HL-60 (cell line): ENCODE measurements around the gene TRDN.
"Not testable (repeated sequence)": the region's sequence is repeated elsewhere in the genome, so short reads cannot be mapped to it uniquely, and the experiment has no call there.

ENCODE experiments used
- DNase-seq, 2 experiments: peaks; one replicate each; pipeline ENCODE4 v3.0.0-alpha.2; 2010 to 2020; ENCODE audit warnings: low read depth in 1 of 2, low spot score in 1 of 2
- H3K27ac ChIP-seq: fragments of 250-450 bp; sonication (Bioruptor Pico); replicated peaks from 2 replicates; pipeline ENCODE4 v1.5.1; 2020; ENCODE audit warnings: mild to moderate bottlenecking, moderate library complexity
- H3K27me3 ChIP-seq: fragments of 250-450 bp; sonication (Bioruptor Pico); 2 replicates; pipeline ENCODE4 v1.5.1; 2021; ENCODE audit warnings: mild to moderate bottlenecking, moderate library complexity; ENCODE audit not compliant: insufficient read depth, poor library complexity, severe bottlenecking
- H3K4me3 ChIP-seq: replicated peaks from 2 replicates; pipeline ENCODE4 v1.5.1; 2011; ENCODE audit warnings: mild to moderate bottlenecking, control low read depth, low read length; ENCODE audit not compliant: insufficient read depth
- GABPA ChIP-seq: IDR thresholded peaks from 2 replicates; pipeline ENCODE4 v1.6.1; 2012; ENCODE audit warnings: low read depth
- POLR2AphosphoS5 ChIP-seq: IDR thresholded peaks from 2 replicates; pipeline ENCODE4 v1.6.1; 2012; ENCODE audit warnings: low read depth
- SPI1 ChIP-seq: IDR thresholded peaks from 2 replicates; pipeline ENCODE4 v1.6.1; 2012; ENCODE audit warnings: low read depth, mild to moderate bottlenecking, borderline replicate concordance
- TF ChIP-seq, protein P1 (sequence below): IDR thresholded peaks from 2 replicates; pipeline ENCODE4 v1.6.1; 2012; ENCODE audit warnings: low read depth; ENCODE audit not compliant: insufficient replicate concordance
- TF ChIP-seq, protein P2 (sequence below): IDR thresholded peaks from one replicate; pipeline ENCODE4 v1.5.1; 2011; ENCODE audit warnings: low read length, control low read depth, inconsistent platforms; ENCODE audit not compliant: insufficient read depth

Gene TRDN

DNA sequence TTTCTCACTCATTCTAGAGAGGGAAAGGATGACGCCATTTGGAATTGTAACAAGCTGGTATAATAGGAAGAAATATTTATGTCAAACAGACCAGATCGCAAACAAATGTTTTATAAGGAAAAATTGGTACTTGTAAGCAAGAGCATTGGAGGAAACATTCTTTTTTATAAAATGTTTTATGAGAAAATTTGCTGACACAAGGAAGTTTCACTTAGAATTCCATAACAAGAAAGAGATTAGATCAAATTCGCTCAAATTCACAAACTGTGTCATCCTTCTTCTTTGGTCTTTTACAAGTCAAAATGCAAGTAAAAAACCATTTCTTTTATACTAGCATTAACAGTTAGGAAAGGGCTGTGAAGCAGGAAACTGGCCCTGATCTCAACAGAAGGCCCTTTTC lies 179.9 kb downstream of the TRDN start:
- no peak for DNase-seq
- Histone ChIP-seq H3K27me3 (no peaks in the 10 kb centered on the region), H3K4me3 (no peak overlapping the region), H3K27ac (no peak overlapping the region)
- TF ChIP-seq, protein P1, sequence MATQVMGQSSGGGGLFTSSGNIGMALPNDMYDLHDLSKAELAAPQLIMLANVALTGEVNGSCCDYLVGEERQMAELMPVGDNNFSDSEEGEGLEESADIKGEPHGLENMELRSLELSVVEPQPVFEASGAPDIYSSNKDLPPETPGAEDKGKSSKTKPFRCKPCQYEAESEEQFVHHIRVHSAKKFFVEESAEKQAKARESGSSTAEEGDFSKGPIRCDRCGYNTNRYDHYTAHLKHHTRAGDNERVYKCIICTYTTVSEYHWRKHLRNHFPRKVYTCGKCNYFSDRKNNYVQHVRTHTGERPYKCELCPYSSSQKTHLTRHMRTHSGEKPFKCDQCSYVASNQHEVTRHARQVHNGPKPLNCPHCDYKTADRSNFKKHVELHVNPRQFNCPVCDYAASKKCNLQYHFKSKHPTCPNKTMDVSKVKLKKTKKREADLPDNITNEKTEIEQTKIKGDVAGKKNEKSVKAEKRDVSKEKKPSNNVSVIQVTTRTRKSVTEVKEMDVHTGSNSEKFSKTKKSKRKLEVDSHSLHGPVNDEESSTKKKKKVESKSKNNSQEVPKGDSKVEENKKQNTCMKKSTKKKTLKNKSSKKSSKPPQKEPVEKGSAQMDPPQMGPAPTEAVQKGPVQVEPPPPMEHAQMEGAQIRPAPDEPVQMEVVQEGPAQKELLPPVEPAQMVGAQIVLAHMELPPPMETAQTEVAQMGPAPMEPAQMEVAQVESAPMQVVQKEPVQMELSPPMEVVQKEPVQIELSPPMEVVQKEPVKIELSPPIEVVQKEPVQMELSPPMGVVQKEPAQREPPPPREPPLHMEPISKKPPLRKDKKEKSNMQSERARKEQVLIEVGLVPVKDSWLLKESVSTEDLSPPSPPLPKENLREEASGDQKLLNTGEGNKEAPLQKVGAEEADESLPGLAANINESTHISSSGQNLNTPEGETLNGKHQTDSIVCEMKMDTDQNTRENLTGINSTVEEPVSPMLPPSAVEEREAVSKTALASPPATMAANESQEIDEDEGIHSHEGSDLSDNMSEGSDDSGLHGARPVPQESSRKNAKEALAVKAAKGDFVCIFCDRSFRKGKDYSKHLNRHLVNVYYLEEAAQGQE: no peak
- no peak for TF ChIP-seq SPI1
- TF ChIP-seq, protein P2, sequence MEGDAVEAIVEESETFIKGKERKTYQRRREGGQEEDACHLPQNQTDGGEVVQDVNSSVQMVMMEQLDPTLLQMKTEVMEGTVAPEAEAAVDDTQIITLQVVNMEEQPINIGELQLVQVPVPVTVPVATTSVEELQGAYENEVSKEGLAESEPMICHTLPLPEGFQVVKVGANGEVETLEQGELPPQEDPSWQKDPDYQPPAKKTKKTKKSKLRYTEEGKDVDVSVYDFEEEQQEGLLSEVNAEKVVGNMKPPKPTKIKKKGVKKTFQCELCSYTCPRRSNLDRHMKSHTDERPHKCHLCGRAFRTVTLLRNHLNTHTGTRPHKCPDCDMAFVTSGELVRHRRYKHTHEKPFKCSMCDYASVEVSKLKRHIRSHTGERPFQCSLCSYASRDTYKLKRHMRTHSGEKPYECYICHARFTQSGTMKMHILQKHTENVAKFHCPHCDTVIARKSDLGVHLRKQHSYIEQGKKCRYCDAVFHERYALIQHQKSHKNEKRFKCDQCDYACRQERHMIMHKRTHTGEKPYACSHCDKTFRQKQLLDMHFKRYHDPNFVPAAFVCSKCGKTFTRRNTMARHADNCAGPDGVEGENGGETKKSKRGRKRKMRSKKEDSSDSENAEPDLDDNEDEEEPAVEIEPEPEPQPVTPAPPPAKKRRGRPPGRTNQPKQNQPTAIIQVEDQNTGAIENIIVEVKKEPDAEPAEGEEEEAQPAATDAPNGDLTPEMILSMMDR: no peak
- no peak for TF ChIP-seq GABPA
- no peak for TF ChIP-seq POLR2AphosphoS5

GRCh38 chr6:123454448-123454847 lies 182.3 kb downstream of the TRDN start:
- Histone ChIP-seq H3K4me3 (no peak overlapping the region), H3K27me3 (no peaks in the 10 kb centered on the region), H3K27ac (no peak overlapping the region)
- no peak for DNase-seq
- TF ChIP-seq, protein P2: no peak
- TF ChIP-seq, protein P1: no peak
- TF ChIP-seq SPI1 (no peak), POLR2AphosphoS5 (no peak), GABPA (no peak)

- not testable (repeated sequence) for H3K4me3 ChIP-seq, H3K27me3 ChIP-seq, H3K27ac ChIP-seq, DNase-seq
Observed at GRCh38 chr6:123453071-123453470, 183.7 kb downstream of the TRDN start.

GRCh38 chr6:123448306-123448884 lies 188.4 kb downstream of the TRDN start:
- DNase-seq: no peak
- Histone ChIP-seq H3K27ac (no peak overlapping the region), H3K4me3 (no peak overlapping the region), H3K27me3 (no peaks in the 10 kb centered on the region)
- TF ChIP-seq GABPA: no peak
- TF ChIP-seq, protein P2: no peak
- TF ChIP-seq SPI1: no peak
- TF ChIP-seq, protein P1: no peak
- no peak for TF ChIP-seq POLR2AphosphoS5
